ENCODE measurements around the gene INPP5J.

DNA sequence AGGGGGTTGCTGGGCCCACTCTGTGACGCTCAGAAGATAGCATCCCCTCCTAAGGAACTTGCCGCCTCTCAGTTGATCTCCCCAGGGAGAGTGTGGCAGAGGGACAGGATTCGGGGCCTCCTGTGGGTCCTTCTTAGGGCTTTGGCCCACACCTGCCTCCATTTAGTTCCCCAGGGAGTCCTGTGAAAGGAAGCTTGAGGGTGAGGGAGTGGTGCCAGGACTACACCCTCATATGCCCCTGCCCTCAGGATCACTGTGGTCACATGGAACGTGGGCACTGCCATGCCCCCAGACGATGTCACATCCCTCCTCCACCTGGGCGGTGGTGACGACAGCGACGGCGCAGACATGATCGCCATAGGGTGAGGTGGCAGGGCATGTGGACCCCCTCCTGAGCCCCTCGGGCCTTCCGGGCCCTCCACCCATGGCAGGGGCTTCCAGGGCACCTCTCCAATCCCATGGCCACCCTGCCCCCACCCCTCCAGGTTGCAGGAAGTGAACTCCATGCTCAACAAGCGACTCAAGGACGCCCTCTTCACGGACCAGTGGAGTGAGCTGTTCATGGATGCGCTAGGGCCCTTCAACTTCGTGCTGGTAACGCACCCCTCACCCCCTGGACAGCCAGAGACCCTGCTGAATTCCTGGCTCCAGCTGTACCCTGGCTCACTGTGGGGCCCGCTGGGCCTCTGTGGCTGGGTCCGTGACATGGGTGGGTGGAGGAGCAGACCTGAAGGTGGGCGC is 3.5 kb downstream of the INPP5J start:
- TF ChIP-seq POLR2A (IDR thresholded peaks at IDR 0.05): no peak
- TF ChIP-seq, protein P1, sequence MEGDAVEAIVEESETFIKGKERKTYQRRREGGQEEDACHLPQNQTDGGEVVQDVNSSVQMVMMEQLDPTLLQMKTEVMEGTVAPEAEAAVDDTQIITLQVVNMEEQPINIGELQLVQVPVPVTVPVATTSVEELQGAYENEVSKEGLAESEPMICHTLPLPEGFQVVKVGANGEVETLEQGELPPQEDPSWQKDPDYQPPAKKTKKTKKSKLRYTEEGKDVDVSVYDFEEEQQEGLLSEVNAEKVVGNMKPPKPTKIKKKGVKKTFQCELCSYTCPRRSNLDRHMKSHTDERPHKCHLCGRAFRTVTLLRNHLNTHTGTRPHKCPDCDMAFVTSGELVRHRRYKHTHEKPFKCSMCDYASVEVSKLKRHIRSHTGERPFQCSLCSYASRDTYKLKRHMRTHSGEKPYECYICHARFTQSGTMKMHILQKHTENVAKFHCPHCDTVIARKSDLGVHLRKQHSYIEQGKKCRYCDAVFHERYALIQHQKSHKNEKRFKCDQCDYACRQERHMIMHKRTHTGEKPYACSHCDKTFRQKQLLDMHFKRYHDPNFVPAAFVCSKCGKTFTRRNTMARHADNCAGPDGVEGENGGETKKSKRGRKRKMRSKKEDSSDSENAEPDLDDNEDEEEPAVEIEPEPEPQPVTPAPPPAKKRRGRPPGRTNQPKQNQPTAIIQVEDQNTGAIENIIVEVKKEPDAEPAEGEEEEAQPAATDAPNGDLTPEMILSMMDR (IDR thresholded peaks at IDR 0.05): no peak

Measured in heart left ventricle (tissue), 13 donors.